Omental fat pad (tissue), 4 donors: ENCODE measurements around the gene ULK1. TPM values are rescaled to one million over a fixed set of nuclear protein-coding genes. Genes with fewer than 3 reads are reported as not detected.

Experiments
- ATAC-seq: fragments of 150-250 bp; one replicate; pipeline ENCODE4 v1.9.1; 2016; ENCODE audit warnings: mild to moderate bottlenecking, moderate library complexity; ENCODE audit not compliant: low FRiP score
- DNase-seq: peaks from one replicate; pipeline ENCODE4 v3.0.0-alpha.2; 2019; ENCODE audit warnings: low spot score
- CTCF ChIP-seq, 3 donors: fragments of 450-650 bp; IDR thresholded peaks; one replicate each; pipeline ENCODE4 v1.5.1; 2016 to 2017; ENCODE audit warnings: antibody characterized with exemption in 3 of 3, mild to moderate bottlenecking in 3 of 3, moderate library complexity in 2 of 3
- total RNA-seq, 4 donors: library from RNA; depleted of rRNA; stranded (reverse); fragments of >200 nt; gene quantifications; one replicate each; pipeline ENCODE4 v1.1.0, GENCODE V29; 2016

The ULK1 gene
- total RNA-seq, 4 donors from 2014 or later = 7.7 to 24.4 (median 9.4) TPM

- ATAC-seq (no peak), DNase-seq (no peak)
- no peak for TF ChIP-seq CTCF (IDR thresholded peaks at IDR 0.05)
These were observed 16.7 kb downstream of the ULK1 start for GRCh38 chr12:131911028-131911650.

- DNase-seq = no peak
- TF ChIP-seq CTCF (IDR thresholded peaks at IDR 0.05) = no peak
- ATAC-seq = no peak
These were observed 17.5 kb downstream of the ULK1 start for GRCh38 chr12:131911851-131912477.

- ATAC-seq = peak; percentile 56
- no peak for TF ChIP-seq CTCF (IDR thresholded peaks at IDR 0.05)
- DNase-seq = peak; percentile 60
These were observed 18.3 kb downstream of the ULK1 start for GRCh38 chr12:131912518-131913274.

GRCh38 chr12:131913666-131914065 is 19.2 kb downstream of the ULK1 start:
- TF ChIP-seq CTCF (IDR thresholded peaks at IDR 0.05) = no peak
- DNase-seq (no peak), ATAC-seq (no peak)

GRCh38 chr12:131914179-131914702 is 19.8 kb downstream of the ULK1 start:
- DNase-seq = no peak
- ATAC-seq = no peak
- no peak for TF ChIP-seq CTCF (IDR thresholded peaks at IDR 0.05)

GRCh38 chr12:131915000-131915689 is 20.7 kb downstream of the ULK1 start:
- TF ChIP-seq CTCF (IDR thresholded peaks at IDR 0.05) = no peak
- ATAC-seq (no peak), DNase-seq (no peak)
